Neural progenitor cell (in vitro differentiated cells): ENCODE data around the gene ZBED5. TPM values are rescaled to one million over a fixed set of nuclear protein-coding genes. Genes with fewer than 3 reads are reported as not detected.
A peak's percentile ranks its signal among the peaks of the same experiment; 100 is the strongest.

Experiments used
- DNase-seq: peaks from one replicate; pipeline ENCODE4 v3.0.0-alpha.2; 2016; ENCODE audit warnings: low spot score
- H2AFZ ChIP-seq: fragments of 200-600 bp; sonication (generic); replicated peaks from 2 replicates; pipeline ENCODE4 v1.6.1; 2016; ENCODE audit warnings: antibody characterized with exemption
- H3F3A ChIP-seq: fragments of 200-600 bp; sonication (generic); 2 replicates; pipeline ENCODE4 v1.6.1; 2016; ENCODE audit warnings: antibody characterized with exemption, low read depth
- H3K27ac ChIP-seq: fragments of 200-600 bp; sonication (generic); 2 replicates; pipeline ENCODE4 v1.5.1; 2016; ENCODE audit warnings: mild to moderate bottlenecking
- H3K27me3 ChIP-seq: fragments of 200-600 bp; sonication (generic); 2 replicates; pipeline ENCODE4 v1.6.1; 2016; ENCODE audit warnings: mild to moderate bottlenecking, moderate library complexity
- H3K36me3 ChIP-seq: fragments of 200-600 bp; sonication (generic); 2 replicates; pipeline ENCODE4 v1.5.1; 2016
- H3K4me1 ChIP-seq: fragments of 200-600 bp; sonication (generic); 2 replicates; pipeline ENCODE4 v1.6.1; 2016; ENCODE audit warnings: mixed run types
- H3K4me2 ChIP-seq: fragments of 200-600 bp; sonication (generic); 2 replicates; pipeline ENCODE4 v1.6.1; 2016
- H3K4me3 ChIP-seq: fragments of 200-600 bp; sonication (generic); 2 replicates; pipeline ENCODE4 v1.5.1; 2016
- H3K79me2 ChIP-seq: fragments of 200-600 bp; sonication (generic); 2 replicates; pipeline ENCODE4 v1.6.1; 2016; ENCODE audit warnings: low read depth
- H3K9ac ChIP-seq: fragments of 200-600 bp; sonication (generic); 2 replicates; pipeline ENCODE4 v1.6.1; 2016
- H3K9me3 ChIP-seq: fragments of 200-600 bp; sonication (generic); 2 replicates; pipeline ENCODE4 v1.5.1; 2016; ENCODE audit warnings: low read depth
- H4K20me1 ChIP-seq: fragments of 200-600 bp; sonication (generic); 2 replicates; pipeline ENCODE4 v1.6.1; 2016; ENCODE audit warnings: low read depth
- H3K27ac Mint-ChIP-seq: 3 replicates; pipeline ENCODE4 v1.8.0; 2021; ENCODE audit warnings: mixed read lengths
- H3K27me3 Mint-ChIP-seq: 2 replicates; pipeline ENCODE4 v1.8.0; 2022; ENCODE audit warnings: low read depth, mild to moderate bottlenecking, inconsistent platforms, moderate library complexity, mixed read lengths; ENCODE audit not compliant: insufficient read depth
- H3K36me3 Mint-ChIP-seq: 3 replicates; pipeline ENCODE4 v1.8.0; 2021; ENCODE audit warnings: mixed read lengths
- H3K4me1 Mint-ChIP-seq: 3 replicates; pipeline ENCODE4 v1.8.0; 2021; ENCODE audit warnings: mixed read lengths
- H3K4me3 Mint-ChIP-seq: 3 replicates; pipeline ENCODE4 v1.8.0; 2021; ENCODE audit warnings: mild to moderate bottlenecking, moderate library complexity, mixed read lengths
- H3K9me3 Mint-ChIP-seq: 3 replicates; pipeline ENCODE4 v1.8.0; 2020; ENCODE audit warnings: mixed read lengths
- EZH2 ChIP-seq: fragments of 200-600 bp; sonication (generic); IDR thresholded peaks from 2 replicates; pipeline ENCODE4 v1.6.1; 2017; ENCODE audit warnings: antibody characterized with exemption, mild to moderate bottlenecking, moderate library complexity
- EZH2phosphoT487 ChIP-seq: fragments of 200-600 bp; sonication (generic); IDR thresholded peaks from 2 replicates; pipeline ENCODE4 v1.6.1; 2017; ENCODE audit warnings: antibody characterized with exemption
- total RNA-seq: library from RNA; depleted of rRNA; stranded (reverse); fragments of >200 nt; gene quantifications from 2 replicates; pipeline ENCODE4 v1.2.3, GENCODE V29; 2015; ENCODE audit warnings: low replicate concordance
- TF ChIP-seq, protein P1 (sequence below): fragments of 200-600 bp; sonication (generic); IDR thresholded peaks from 2 replicates; pipeline ENCODE4 v1.5.1; 2017; ENCODE audit warnings: antibody characterized with exemption, mild to moderate bottlenecking

Gene ZBED5
- total RNA-seq, 1 donor from 2014 or later: 87.9 TPM

DNA sequence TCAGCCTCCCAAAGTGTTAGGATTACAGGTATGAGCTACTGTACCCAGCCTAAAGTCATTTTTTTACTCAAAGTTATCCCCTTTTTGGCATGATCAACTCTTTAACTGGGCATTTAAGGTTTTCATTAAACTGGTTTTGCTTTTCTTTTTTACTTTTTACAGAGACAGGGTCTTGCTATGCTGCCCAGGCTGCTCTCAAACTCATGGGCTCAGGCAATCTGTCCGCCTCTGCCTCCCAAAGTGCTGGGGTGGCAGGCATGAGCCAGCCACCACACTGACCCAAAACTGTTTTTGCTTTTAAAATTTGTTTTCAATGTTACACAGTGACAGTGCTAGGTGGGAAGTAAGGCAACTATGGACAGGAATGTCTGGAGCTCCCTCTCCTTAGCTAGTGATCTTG, 3.9 kb upstream of the ZBED5 start:
- no peak overlapping the region for H3K4me2 ChIP-seq
- H2AFZ ChIP-seq: no peak overlapping the region
- no peak overlapping the region for H3K4me3 Mint-ChIP-seq
- no peak overlapping the region for H3K27ac Mint-ChIP-seq
- TF ChIP-seq EZH2phosphoT487: no peak
- H3K27me3 ChIP-seq: no peaks in the 10 kb centered on the region
- no peak for DNase-seq
- H3K4me3 ChIP-seq: no peak overlapping the region
- no peaks in the 10 kb centered on the region for H3K9me3 ChIP-seq
- H3K36me3 Mint-ChIP-seq: no peaks in the 10 kb centered on the region
- peaks cover 7% of the 10 kb centered on the region for H3K4me1 Mint-ChIP-seq
- H3K27ac ChIP-seq: no peak overlapping the region
- H3K27me3 Mint-ChIP-seq: peaks cover 2% of the 10 kb centered on the region
- peaks cover 10% of the 10 kb centered on the region for H3K4me1 ChIP-seq
- H3K9me3 Mint-ChIP-seq: no peaks in the 10 kb centered on the region
- no peaks in the 10 kb centered on the region for H4K20me1 ChIP-seq
- H3K9ac ChIP-seq: no peak overlapping the region
- peaks cover 20% of the 10 kb centered on the region for H3K79me2 ChIP-seq
- no peaks in the 10 kb centered on the region for H3K36me3 ChIP-seq
- H3F3A ChIP-seq: peaks cover 23% of the 10 kb centered on the region

DNA sequence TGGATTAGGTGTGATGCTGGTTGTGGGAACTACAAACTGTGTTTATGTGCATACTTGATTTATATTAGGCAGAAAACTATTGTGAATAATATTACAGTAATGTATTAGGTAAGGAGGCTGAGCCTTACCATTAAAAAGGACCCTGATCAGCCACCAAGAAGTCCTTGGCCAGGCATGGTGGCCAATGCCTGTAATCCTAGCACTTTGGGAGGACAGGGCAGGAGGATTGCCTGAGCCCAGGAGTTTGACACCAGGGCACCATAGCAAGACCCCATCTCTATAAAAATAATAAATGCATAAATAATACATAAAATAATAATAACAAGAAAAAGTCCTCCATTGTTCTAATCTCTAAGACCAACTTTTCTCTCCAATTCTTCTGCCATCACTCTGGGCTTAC, 3.2 kb upstream of the ZBED5 start:
- peaks cover 16% of the 10 kb centered on the region for H3K4me1 ChIP-seq
- no peak overlapping the region for H2AFZ ChIP-seq
- peaks cover 5% of the 10 kb centered on the region for H4K20me1 ChIP-seq
- Mint-ChIP-seq H3K36me3 (peaks cover 5% of the 10 kb centered on the region), H3K27me3 (peaks cover 6% of the 10 kb centered on the region), H3K4me3 (no peak overlapping the region), H3K9me3 (no peaks in the 10 kb centered on the region), H3K4me1 (peaks cover 15% of the 10 kb centered on the region), H3K27ac (no peak overlapping the region)
- no peak overlapping the region for H3K4me2 ChIP-seq
- no peak overlapping the region for H3K27ac ChIP-seq
- peaks cover 28% of the 10 kb centered on the region for H3K79me2 ChIP-seq
- peaks cover 23% of the 10 kb centered on the region for H3F3A ChIP-seq
- DNase-seq: no peak
- H3K27me3 ChIP-seq: no peaks in the 10 kb centered on the region
- H3K9me3 ChIP-seq: no peaks in the 10 kb centered on the region
- H3K9ac ChIP-seq: no peak overlapping the region
- no peak overlapping the region for H3K4me3 ChIP-seq
- peaks cover under 1% of the 10 kb centered on the region for H3K36me3 ChIP-seq
- TF ChIP-seq, protein P1, sequence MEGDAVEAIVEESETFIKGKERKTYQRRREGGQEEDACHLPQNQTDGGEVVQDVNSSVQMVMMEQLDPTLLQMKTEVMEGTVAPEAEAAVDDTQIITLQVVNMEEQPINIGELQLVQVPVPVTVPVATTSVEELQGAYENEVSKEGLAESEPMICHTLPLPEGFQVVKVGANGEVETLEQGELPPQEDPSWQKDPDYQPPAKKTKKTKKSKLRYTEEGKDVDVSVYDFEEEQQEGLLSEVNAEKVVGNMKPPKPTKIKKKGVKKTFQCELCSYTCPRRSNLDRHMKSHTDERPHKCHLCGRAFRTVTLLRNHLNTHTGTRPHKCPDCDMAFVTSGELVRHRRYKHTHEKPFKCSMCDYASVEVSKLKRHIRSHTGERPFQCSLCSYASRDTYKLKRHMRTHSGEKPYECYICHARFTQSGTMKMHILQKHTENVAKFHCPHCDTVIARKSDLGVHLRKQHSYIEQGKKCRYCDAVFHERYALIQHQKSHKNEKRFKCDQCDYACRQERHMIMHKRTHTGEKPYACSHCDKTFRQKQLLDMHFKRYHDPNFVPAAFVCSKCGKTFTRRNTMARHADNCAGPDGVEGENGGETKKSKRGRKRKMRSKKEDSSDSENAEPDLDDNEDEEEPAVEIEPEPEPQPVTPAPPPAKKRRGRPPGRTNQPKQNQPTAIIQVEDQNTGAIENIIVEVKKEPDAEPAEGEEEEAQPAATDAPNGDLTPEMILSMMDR: no peak
- no peak for TF ChIP-seq EZH2
- no peak for TF ChIP-seq EZH2phosphoT487

DNA sequence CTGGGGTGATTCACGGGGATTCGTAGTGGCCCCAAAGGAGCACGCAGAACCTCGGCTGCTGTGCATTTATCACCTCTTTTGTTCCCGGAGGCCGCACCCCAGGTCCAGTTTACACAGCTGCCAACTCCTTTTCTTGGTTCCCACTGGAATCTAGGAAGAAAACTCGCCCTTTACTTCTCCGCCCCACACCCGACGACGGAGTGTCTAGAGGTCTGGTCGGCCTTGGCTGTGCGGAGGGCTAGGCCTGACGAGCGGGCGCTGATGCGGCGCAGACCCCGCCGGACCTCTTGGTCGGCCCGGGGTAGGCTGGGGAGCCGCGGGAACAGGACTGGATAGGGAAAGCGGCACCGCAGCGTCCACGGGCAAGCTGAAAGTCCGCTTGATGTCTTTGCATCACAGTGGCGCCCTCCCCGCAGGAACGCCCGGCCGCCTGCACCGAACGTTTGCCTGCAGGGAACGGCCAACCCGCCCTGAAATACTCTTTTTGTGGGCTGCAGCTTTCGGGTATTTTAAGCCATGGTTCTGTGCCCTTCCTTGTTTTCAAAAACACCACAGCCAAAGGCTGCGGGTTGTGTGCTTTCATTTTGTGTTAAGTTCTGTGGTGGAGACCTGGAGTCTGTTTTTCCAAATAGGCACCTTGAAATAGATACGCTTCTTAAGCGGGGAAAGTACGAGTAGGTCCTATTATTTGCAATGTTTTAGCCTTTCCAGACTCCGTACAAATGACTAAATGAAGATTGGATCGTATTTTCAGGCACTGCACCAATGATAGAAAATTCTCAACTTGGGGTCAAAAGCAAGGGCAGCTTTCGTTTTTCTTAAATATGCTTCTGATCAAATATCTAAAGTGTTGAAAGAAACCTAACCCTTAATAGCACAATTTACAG, 829 bp upstream of the ZBED5 start:
- Histone ChIP-seq H3K9ac (peak overlapping the region; percentile 53), H3K4me1 (peaks cover 23% of the 10 kb centered on the region), H3K27me3 (no peaks in the 10 kb centered on the region), H3K4me3 (peak overlapping the region; percentile 90), H3K27ac (peak overlapping the region; percentile 83), H3F3A (peaks cover 38% of the 10 kb centered on the region), H3K36me3 (peaks cover 23% of the 10 kb centered on the region), H3K79me2 (peaks cover 52% of the 10 kb centered on the region), H4K20me1 (peaks cover 12% of the 10 kb centered on the region), H3K9me3 (no peaks in the 10 kb centered on the region), H3K4me2 (peak overlapping the region; percentile 90), H2AFZ (peak overlapping the region; percentile 75)
- Mint-ChIP-seq H3K36me3 (peaks cover 18% of the 10 kb centered on the region), H3K9me3 (no peaks in the 10 kb centered on the region), H3K27ac (peak overlapping the region; percentile 99), H3K4me3 (peak overlapping the region; percentile 100), H3K4me1 (peaks cover 16% of the 10 kb centered on the region), H3K27me3 (peaks cover 6% of the 10 kb centered on the region)
- DNase-seq: peak; percentile 82
- no peak for TF ChIP-seq EZH2
- TF ChIP-seq EZH2phosphoT487: no peak

DNA sequence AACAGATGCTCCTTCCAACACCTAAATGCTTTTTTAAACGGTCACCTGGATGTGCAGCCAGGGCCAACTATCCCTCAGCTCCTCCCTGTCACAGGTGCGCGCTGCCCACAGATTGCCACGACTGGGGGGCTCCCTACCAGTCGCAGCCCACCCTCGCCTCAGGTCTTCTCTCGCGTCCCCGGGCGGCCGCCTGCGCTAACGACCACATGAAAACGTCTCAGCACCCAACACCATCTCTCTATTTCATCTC, 469 bp downstream of the ZBED5 start:
- DNase-seq: no peak
- H3K79me2 ChIP-seq: peaks cover 64% of the 10 kb centered on the region
- H3K4me2 ChIP-seq: peak overlapping the region; percentile 96
- peaks cover 23% of the 10 kb centered on the region for H3K4me1 ChIP-seq
- H3F3A ChIP-seq: peaks cover 45% of the 10 kb centered on the region
- peaks cover 12% of the 10 kb centered on the region for H4K20me1 ChIP-seq
- no peaks in the 10 kb centered on the region for H3K9me3 ChIP-seq
- no peaks in the 10 kb centered on the region for H3K27me3 ChIP-seq
- no peaks in the 10 kb centered on the region for H3K9me3 Mint-ChIP-seq
- peaks cover 26% of the 10 kb centered on the region for H3K36me3 Mint-ChIP-seq
- peak overlapping the region; percentile 90 for H3K4me3 ChIP-seq
- peaks cover 34% of the 10 kb centered on the region for H3K36me3 ChIP-seq
- TF ChIP-seq, protein P1: no peak
- TF ChIP-seq EZH2phosphoT487 (no peak), EZH2 (no peak)
- peak overlapping the region; percentile 100 for H3K4me3 Mint-ChIP-seq
- H3K4me1 Mint-ChIP-seq: peaks cover 16% of the 10 kb centered on the region
- peak overlapping the region; percentile 99 for H3K27ac Mint-ChIP-seq
- H3K9ac ChIP-seq: peak overlapping the region; percentile 87
- H2AFZ ChIP-seq: peak overlapping the region; percentile 94
- H3K27me3 Mint-ChIP-seq: peaks cover 6% of the 10 kb centered on the region
- H3K27ac ChIP-seq: peak overlapping the region; percentile 88
